Left colon (tissue), 2 donors: ENCODE results near the gene SRPRB. TPM values are rescaled to one million over a fixed set of nuclear protein-coding genes. Genes with fewer than 3 reads are reported as not detected.
A peak's percentile ranks its signal among the peaks of the same experiment; 100 is the strongest.

Source experiments
- ATAC-seq: fragments of 200-7000 bp; cut with Tn5 transposase; one replicate; pipeline ENCODE4 v1.9.1; 2020; ENCODE audit warnings: mild to moderate bottlenecking, moderate library complexity
- DNase-seq, 2 donors: peaks; one replicate each; pipeline ENCODE4 v3.0.0-alpha.2; 2020
- intact Hi-C, 2 donors: fragments of 100-400 bp; cut with DNase I in 1 of 2; cut with micrococcal nuclease in 1 of 2; formaldehyde crosslinking; loops; one replicate each; pipeline versions ENCODE4 v1.11.2 to v1.14.0; 2022; cut with DNase I, micrococcal nuclease
- long read RNA-seq: library from polyadenylated mRNA; unstranded; transcript quantifications from one replicate; pipeline ENCODE4 v2.0.0, GENCODE V29; 2021
- total RNA-seq, 2 donors: library from RNA; stranded (reverse); fragmentation: NEBNext Ultra II Directional; extraction: Animal tissue kit (Norgen Biotek cat#: 25700); gene quantifications; one replicate each; pipeline ENCODE4 v1.2.1, GENCODE V29; 2021
- donor health status: DM: no; HTN: no; CAD: no.
- donor health status: DM: yes; HTN: yes; CAD: no.

Gene SRPRB
- total RNA-seq, result 10 to 100 TPM; 35.6 to 39.3 TPM
- long read RNA-seq, partial matches to known transcripts, result 49 of 51 reads
- long read RNA-seq, other reads (novel, unspliced or antisense), result 2 of 51 reads

DNA sequence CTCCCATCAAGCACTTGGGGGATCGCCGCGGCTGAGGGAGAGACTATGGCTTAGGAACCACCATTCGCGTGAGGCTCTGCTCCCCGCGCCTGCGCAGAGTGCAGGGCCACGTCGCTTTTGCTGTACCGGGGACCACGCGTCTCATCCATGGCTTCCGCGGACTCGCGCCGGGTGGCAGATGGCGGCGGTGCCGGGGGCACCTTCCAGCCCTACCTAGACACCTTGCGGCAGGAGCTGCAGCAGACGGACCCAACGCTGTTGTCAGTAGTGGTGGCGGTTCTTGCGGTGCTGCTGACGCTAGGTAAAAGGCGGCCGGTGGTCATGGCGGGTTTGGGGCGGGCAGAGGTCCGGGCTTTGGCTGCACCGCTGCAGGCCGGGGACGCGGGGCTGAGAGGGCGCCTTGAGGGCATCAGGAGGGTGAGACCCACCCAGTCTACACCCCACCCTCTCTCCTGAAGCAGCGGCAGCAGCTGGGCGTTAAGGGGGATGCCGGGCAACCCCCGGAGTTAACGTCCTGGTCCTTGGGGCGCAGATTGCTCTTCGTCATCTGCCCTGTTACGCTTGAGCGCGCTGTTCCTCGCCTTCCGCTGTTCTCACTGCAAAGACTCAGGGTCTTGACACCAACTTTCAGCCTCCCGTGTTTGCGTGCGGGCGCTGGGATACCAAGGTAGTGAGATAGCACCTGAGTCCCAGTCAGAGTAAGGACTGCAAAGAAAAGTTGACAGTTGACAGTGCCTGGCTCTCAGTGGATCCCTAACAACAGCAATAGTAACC, at the start of gene SRPRB:
Gene SRPRB, plus strand, starts transcription at position 114 of the 774 bp plus-strand sequence. Its CDS starts 34 bp downstream, at position 148.
- intact Hi-C loops, result no loop called here
- DNase-seq, result peak; percentile 95
- peak; percentile 100 for ATAC-seq

DNA sequence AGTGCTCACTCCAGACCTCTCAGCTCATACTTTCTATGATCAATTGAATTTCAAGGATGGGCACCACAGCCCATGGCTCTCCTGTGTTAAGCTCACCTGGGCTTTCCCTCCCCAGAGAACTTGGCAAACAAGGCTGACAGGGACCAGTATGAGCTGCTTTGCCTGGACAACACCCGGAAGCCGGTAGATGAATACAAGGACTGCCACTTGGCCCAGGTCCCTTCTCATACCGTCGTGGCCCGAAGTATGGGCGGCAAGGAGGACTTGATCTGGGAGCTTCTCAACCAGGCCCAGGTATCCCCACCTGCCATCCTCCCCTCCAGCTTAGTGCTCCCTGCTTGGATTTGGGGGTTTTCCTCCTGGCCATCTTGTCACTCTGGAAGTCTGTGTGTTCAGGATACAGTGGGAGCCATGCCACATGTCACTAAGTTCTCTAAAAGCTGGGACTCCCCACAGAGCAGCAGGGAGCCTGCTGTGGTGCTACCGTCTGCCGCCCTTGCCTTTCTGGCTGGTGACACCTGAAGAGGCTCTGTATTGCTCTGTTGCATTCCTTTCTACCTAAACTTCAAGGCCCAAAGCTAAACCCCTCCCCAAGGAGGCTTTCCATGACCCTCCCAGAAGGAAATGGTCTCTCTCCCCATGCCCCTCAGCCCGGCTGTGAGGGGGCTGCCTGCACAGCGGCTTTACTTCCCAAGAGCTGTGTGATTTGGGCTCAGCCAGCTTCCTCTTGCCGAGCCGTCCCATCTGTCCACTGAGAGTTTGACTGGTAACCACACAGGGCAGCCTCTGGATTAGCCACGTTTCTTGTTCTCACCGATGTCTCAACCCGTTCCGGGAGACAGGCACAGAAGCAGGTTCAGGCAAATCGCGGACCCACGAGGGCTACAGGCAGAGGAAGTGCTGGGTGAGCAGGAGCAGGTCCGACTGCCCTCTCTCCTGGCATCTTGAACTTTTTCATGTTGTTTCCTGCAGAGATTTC, 48.6 kb upstream of the SRPRB start:
- DNase-seq (no peak), ATAC-seq (no peak)
- intact Hi-C loops, result no loop called here

DNA sequence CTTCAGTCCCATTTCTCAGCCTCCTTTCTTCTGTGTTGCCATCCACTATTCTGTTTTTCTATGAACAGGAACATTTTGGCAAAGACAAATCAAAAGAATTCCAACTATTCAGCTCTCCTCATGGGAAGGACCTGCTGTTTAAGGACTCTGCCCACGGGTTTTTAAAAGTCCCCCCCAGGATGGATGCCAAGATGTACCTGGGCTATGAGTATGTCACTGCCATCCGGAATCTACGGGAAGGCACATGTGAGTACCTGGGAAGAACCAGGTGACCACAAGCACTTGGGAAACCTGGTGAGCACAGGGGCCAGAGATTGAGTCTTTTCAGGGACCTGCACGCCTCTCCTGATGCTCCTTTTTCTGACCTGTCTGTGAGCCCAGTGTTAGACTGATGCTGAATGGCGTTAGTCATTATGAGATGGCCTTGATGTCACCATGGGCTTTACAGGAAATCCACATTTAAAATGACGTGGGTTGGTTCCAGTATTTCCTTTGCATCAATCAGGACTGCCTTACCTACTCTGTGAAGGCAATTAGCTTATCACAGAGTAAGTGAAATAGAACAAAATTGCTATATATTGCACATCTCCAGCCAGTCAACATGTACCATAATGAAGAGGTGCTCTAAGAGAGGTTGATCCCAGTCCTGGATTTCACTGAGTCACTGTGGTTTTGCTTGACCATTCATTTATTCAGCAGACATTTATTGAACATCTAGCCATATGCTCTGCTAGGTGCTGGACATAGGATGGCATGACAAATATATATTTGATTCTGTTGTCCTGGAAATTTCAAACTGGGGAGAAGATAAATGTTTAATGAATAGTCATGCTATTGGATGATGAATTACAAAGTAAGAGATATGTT, 47.7 kb upstream of the SRPRB start:
- intact Hi-C loops, result no loop called here
- ATAC-seq, result no peak
- DNase-seq, result no peak

GRCh38 chr3:133758568-133758928, 47.1 kb upstream of the SRPRB start:
- DNase-seq (no peak), ATAC-seq (no peak)
- intact Hi-C loops, result no loop called here

DNA sequence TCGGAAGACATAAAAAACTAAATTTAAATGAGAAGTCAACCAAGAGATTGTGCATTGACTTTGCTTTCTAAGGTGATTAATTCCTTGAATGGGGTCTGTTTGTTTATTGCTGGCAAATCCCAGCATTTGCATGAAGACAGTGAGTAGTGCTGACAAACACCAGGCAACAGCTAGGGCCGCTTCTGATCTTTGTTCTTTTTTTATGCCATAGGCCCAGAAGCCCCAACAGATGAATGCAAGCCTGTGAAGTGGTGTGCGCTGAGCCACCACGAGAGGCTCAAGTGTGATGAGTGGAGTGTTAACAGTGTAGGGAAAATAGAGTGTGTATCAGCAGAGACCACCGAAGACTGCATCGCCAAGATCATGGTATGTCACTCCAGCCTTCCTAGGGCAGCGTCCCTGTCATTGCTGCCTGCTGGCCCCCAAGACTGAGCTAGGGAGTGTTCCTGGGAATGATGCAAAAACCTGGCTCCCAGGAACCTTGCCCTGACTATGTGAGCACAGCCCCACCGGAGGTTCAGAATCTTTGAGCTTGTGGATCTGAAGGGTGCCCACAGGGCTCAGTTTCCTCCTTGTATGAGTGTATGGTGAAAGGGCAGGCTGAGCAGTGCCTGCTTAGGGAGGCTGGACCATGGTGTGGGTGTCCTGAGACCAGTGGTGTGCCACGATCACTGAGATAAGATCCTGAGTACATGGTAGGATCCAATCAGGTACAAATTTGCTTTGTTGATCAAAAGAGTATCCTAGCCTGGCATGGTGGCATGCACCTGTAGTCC, 46.5 kb upstream of the SRPRB start:
- intact Hi-C loops, result no loop called here
- ATAC-seq, result no peak

DNA sequence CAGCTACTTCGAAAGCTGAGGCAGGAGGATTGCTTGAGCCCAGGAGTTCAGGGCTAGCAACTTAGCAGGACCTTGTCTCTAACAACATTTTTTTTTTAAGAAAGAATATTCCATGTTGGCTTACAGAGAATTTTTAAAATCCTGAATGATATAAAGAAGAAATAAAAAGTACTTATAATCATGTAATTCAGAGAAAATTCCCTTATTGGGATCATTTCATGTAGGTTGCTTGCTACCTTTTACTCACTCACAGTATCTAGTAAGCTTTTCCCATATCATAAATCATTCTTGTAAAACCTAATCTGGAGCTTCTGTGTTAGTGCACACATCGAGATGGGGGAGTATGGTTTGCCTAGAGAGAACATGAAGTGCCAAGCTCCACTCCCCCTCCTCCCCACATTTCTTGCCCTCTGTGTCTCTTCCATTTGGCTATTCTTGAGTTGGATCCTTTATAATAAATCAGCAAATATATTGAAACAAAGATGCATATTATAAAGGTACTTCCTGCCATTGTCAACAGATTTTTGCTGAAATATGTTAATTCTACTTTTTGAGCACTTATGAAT, 45.8 kb upstream of the SRPRB start:
- no peak for ATAC-seq
- intact Hi-C loops, result no loop called here
- no peak for DNase-seq

More for the DNA sequence above, 46.5 kb upstream of the SRPRB start:
- DNase-seq, result no peak

GRCh38 chr3:133760916-133761315, 44.7 kb upstream of the SRPRB start:
- intact Hi-C loops, result no loop called here
- ATAC-seq (no peak), DNase-seq (no peak)

DNA sequence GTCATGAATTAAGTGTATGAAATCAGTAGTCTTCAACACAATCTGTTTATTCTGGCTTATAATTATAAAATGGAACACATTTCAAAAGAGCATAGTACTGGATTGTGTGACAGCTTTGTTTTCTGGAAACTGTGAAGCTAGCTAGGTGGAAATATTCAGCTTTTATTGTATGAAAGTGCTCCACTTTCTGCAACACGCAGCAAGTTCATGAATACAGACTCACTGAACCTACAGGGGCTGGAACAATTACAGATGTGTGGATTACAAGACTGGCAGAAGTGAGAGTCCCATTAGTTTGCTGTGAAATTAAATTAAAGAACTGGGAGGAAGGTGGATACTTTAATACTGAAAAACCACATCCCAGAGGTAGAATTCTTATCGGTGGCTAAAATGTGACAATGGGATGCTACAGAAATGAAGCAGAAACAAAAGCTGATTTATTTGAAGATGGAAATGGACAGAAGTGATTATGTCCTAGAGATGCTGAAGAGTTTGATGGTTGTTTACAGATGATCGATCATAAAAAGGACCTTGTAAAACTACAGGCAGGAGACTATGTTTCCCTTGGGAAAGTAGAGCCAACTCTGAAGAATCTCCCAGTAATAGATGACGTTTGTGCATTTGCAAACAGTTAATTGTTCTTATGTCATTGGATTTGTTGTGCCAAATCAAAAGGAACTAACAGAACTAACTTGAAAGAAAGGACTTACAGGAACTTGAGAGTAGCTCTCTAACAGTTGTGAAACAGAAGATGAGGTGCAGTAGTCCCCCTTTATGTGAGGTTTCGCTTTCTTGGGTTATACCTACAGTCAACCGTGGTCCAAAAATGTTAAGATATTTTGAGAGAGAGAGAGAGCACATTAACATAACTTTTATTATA, 43.8 kb upstream of the SRPRB start:
- no peak for ATAC-seq
- intact Hi-C loops, result no loop called here
- DNase-seq, result no peak

GRCh38 chr3:133762539-133762938, 43.1 kb upstream of the SRPRB start:
- intact Hi-C loops, result no loop called here
- DNase-seq (no peak), ATAC-seq (no peak)

DNA sequence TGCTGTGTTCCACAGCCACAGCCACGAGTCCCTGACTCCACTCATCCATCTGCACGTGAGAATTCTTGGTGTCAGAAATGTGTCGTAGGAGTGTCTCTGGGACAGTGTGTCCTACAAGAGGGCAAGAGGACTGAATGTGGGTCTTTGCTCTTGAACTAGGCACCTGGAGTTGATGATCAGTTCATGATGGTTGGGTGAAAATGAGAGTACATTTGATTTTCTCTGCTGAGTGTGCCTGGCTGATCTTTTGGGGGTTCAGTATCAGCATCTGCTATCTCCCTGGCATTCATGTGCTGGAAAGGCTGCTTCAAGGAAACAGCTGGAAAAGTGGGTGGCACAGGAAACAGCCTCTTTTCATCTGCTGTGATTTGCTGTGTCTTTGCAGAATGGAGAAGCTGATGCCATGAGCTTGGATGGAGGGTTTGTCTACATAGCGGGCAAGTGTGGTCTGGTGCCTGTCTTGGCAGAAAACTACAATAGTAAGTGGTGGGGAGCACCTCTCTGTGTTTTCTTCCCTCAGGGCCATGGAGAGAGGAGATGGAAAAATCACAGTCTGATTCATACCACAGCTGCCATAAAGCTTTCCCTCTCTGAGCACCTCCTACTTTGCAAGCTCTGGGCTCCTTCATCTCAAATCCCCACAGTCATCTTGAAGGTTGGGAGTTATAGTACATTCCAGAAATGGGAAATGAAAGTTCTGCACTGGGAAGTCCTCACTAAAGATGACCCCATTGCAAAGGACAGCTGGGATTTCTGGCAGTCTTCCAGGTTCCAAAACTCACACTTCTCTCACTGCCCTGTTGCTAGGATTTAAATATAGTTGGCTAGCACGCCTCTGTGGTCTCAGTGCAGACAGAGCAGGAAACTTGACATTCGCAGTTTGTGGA, 41.6 kb upstream of the SRPRB start:
- intact Hi-C loops, result no loop called here
- no peak for ATAC-seq
- DNase-seq, result no peak

- no peak for ATAC-seq
- intact Hi-C loops, result no loop called here
- DNase-seq, result no peak
These were observed 40.4 kb upstream of the SRPRB start for GRCh38 chr3:133765256-133765655.

GRCh38 chr3:133767607-133768006, 38.0 kb upstream of the SRPRB start:
- intact Hi-C loops, result no loop called here
- DNase-seq, result no peak
- no peak for ATAC-seq

DNA sequence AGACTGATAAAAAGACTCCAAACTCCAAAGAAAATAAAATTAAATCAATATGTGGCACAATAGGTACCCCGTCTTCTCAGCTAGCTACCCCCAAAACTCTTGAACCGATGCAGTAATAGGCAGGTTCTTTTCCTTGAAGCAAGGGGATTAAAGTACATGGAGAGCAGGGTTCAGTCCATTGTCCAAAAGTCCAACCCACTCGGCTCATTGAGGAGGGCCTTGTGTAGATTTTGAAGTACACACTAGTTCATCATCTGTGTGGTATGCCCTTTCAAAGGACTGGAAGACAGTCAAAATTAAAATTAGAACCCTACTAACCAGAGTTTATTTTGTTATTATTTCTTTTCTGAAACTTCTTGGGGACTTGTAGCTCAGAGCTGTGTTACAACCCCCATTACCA, 36.1 kb upstream of the SRPRB start:
- DNase-seq, result no peak
- no peak for ATAC-seq
- intact Hi-C loops, result no loop called here

DNA sequence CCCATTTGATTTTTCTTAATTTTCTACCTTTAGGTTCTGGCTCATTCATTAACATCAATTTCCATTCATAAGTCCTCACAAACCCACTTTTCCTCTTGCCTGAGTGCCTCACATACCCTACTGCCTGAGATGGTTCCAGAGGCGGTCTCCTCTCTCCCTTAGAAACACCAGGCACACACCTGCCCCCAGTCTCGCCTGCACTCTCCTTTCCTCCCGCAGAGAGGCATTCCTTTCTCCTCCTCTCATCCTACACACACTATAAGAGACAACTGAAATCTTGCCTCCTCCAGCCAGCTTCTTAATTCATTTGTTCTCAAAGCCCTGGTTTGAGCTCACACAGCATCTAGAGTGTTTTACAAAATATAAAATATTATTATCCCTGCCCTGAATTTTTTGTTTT, 31.9 kb upstream of the SRPRB start:
- intact Hi-C loops, result no loop called here

DNA sequence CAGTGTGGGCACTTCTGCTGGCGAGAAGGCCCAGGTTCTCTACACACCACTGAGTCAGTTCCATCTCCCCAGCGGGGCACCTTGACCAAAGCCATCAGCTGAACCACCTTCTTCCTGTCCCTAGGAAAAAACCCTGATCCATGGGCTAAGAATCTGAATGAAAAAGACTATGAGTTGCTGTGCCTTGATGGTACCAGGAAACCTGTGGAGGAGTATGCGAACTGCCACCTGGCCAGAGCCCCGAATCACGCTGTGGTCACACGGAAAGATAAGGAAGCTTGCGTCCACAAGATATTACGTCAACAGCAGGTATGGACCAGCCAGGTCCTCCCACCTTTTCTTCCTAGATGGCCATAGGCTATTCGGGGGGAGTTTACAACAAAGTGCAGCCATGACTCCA, 30.3 kb upstream of the SRPRB start:
- DNase-seq (no peak), ATAC-seq (no peak)
- intact Hi-C loops, result no loop called here

More for the DNA sequence above, 31.9 kb upstream of the SRPRB start:
- ATAC-seq, result no peak
- no peak for DNase-seq

DNA sequence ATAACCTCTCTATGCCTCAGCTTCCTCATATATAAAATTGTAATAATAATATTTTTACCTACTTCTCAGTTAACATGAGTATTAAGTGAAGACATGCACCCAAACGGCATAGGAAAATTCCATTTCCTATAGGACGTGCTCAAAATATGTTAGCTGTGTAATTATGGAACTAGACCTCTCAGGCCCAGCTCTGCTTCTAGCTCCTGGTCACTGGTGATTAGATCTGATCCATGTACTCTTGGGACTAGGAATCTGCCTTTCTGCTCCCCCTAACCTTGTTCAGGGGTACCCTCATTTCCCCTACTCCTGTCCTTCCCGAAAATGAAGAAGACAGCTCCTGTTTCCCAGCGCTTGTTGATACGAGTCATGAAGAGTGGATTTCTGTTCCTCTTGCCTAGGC, 29.8 kb upstream of the SRPRB start:
- DNase-seq, result no peak
- no peak for ATAC-seq
- intact Hi-C loops, result no loop called here
